HG02588 (cell line): Measurements from ENCODE around the gene DCTN2.

ENCODE experiments used
- ATAC-seq: cut with Tn5 transposase; IDR thresholded peaks from one replicate; pipeline ENCODE4 v1.9.1; 2021; ENCODE audit warnings: mild to moderate bottlenecking, moderate library complexity; ENCODE audit not compliant: unreplicated experiment

Gene DCTN2

DNA sequence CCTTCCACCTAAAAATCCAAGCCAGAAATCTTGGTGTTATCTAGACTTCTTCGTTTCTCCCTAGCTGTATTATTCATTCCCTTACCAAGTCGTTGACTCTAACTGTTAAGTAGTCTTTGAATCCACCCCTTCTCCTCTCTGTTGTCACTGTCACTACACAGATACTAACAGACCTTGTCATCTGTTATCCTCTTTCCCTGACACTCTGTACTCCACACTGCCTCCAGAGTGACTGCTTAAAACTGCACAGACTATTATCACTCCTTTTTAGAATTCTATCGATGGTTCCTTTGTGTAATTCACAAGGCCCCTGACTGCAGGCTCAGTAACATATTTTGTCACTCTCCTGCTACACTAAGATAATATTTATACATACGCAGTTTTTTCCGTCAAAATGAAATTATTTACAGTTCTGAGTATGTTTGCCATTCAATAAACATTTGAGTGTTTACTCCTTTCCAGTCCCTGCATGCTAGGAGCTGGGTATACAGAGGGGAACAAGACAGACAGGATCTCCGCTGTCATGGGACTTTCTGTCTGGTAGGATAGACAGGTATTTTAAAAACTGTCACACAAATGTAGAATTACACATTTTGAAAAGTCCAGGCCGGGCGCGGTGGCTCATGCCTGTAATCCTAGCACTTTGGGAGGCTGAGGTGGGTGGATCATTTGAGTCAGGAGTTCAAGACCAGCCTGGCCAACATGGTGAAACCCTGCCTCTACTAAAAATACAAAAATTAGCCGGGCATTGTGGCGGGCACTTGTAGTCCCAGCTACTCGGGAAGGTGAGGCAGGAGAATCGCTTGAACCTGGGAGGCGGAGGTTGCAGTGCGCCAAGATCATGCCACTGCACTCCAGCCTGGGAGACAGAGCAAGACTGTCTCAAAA is 55.4 kb downstream of the DCTN2 start:
- ATAC-seq = no peak

DNA sequence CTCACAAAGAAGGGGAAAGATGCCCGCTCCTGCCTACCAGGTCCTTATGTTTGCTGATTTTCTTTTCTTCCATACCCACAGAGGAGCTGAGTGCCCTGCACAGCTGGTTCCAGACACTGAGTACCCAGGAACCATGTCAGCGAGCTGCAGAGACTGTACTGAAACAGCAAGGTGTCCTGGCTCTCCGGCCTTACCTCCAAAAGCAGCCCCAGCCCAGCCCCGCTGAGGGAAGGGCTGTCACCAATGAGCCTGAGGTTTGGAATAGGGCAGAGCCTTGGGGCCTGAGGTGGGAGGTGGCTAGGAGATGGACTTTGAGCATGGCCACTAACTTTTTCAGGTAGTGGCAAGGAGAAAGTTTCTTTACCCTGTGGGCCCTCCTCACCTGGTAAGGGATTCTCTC is 56.9 kb downstream of the DCTN2 start:
- ATAC-seq = no peak

DNA sequence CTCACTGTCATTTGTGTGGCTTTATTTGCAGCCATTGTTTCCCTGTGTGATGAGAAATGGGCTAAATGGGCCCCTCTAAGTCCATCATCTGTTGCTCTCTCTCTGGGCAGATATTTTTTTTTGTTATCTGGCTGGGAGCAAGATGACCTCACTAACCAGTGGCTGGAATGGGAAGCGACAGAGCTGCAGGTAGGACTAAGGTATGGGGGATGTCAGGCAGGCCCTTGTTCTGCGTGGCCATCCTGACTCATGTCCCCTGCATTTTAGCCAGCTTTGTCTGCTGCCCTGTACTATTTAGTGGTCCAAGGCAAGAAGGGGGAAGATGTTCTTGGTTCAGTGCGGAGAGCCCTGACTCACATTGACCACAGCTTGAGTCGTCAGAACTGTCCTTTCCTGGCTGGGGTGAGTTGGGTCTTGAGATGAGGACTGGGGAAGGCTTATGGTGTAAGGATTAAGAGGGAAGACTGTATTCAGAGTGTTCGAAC is 57.8 kb downstream of the DCTN2 start:
- no peak for ATAC-seq

DNA sequence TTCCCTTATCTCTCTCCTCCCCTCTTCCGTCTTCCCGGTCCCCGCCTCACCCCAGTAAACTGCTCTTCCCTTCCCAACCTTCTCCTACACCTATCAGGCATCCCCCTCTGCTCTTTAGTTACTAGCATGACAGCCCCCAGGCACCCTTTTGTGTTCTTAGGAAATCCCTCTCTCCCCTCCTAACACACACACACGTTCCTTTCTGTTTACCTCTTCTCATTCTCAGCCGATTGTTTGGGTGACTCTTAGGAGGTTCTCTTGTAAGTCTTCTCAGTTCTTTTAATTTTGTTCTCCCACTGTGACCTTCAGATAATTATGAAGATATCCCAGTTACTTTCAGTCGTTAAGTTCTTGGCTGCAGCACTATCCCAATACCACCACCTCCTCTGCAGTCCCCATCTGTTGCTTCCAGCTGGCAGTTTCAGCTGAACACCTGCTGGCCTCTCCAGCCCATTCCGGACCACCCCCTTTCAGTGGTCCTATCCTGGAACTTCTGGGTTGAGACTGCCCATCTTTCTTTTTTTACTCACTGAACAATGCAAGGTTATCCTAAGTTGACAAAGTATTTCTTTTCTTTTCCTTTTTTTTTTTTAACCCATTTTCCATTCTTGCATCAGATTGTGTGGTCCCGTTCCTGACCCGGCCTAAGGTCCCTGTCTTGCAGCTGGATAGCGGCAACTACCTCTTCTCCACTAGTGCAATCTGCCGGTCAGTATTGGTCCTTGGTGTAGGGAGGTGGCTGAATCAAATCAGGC is 58.4 kb downstream of the DCTN2 start:
- ATAC-seq = no peak

DNA sequence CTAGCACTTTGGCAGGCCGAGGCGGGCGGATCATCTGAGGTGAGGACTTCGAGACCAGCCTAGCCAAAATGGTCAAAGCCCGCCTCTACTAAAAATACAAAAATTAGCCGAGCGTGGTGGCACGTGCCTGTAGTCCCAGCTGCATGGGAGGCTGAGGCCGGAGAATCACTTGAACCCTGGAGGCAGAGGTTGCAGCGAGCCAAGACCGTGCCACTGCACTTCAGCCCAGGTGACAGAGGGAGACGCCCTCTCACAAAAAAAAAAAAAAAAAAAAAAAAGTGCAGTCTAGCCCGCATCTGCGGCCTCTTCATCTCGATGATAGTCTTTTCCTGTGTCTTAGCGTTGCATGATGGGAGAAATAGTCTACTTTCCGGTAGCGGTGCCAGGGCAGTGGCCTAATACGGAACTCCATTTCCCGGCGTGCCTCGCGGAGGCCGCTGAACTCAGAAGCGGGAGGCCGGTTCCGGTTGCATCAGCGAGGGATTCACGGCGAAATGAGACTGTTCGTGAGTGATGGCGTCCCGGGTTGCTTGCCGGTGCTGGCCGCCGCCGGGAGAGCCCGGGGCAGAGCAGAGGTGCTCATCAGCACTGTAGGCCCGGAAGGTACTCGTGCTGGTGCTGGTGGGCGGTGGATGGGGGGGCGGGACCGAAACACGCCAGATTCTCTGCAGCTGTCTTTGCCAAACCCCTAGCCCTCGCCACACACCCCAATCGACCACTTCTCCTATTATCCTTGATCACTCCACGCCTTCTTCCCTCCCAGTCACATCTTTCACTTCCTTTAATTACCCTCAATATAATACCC is 59.2 kb downstream of the DCTN2 start, which contains the start of gene MARS1:
Gene MARS1, plus strand, starts transcription at position 472 of the 805 bp plus-strand sequence. Its CDS starts 23 bp downstream, at position 495.
- peak; percentile 92 for ATAC-seq

DNA sequence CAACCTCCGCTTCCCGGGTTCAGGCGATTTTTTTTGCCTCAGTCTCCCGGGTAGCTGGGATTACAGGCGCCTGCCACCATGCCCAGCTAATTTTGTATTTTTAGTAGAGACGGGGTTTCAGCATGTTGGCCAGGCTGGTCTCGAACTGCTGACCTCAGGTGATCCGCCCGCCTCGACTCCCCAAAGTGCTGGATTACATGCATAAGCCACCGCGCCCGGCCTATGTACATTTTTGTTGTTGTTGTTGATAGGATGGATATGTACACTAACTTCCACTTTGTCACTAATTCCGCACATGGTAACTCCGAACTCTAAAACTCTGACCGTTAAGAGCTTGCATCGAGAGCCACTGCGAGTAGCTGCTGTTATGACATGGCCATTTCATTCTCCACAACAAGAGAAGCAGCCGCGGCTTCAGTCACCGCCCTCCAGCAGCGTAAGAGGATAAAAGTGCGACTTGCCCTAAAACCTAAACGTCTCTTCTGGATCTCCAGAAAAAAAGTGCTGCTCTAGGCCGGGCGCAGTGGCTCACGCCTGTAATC is 59.9 kb downstream of the DCTN2 start:
- ATAC-seq = no peak

DNA sequence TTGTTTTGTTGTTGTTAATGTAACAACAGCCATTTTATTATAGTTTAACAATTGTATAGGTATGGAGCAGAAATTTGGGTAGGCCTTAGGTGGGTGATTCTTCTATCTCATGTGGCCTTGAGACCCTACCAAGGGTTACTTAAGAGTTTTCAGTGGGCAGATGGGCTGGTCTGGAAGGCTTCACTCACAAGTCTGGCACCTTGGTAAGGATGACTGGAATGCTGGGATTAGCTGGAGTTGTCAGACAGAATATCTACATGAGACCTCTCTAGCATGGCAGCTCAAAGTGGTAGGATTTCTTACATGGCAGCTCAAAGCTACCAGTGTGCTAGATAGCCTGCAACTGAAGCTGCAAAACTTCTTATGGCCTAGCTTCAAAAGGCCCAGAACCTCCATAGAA is 61.3 kb downstream of the DCTN2 start:
- no peak for ATAC-seq

DNA sequence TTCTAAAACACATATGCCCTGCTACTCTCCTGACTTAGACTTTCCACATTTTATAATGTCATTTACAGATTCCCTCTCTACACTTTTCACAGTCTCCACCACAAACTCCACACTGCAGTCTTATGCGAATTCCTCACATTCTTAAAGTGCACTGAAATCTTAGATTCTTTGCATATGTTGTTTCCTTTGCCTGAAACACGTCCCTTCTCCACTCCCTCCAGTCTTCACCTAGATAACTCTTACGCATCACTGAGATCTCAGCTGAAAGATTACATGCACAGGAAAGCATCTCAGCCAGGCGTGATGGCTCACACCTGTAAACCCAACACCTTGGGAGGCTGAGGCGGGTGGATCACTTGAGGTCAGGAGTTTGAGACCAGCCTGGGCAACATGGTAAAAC is 63.5 kb downstream of the DCTN2 start:
- no peak for ATAC-seq

DNA sequence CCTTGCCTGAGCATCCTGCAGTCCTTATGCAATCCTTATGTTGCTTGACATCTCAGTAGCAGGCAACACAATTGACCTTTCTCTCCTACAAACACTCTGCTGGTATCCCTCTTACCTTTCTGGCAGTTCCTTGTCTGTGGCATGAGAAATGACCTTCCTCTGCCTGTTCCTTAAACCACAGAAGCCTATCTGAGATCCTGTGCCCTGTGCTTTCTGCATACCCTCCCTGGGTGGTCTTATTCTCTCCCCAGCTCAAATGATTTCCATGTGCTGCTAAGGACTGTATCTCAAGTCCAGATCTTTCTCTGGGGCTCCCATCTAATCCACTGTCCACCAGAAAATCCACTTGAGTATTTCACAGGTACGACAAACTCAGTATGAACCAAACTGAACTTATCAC is 65.3 kb downstream of the DCTN2 start:
- no peak for ATAC-seq
